HG02642 (cell line): ENCODE measurements around the gene SLC47A1.
"Not testable (repeated sequence)": the region's sequence is repeated elsewhere in the genome, so short reads cannot be mapped to it uniquely, and the experiment has no call there.

ENCODE experiments used
- ATAC-seq: cut with Tn5 transposase; IDR thresholded peaks from one replicate; pipeline ENCODE4 v1.9.1; 2021; ENCODE audit warnings: mild to moderate bottlenecking; ENCODE audit not compliant: unreplicated experiment, poor library complexity

The SLC47A1 gene

GRCh38 chr17:19551165-19551564, 17.5 kb downstream of the SLC47A1 start:
- no peak for ATAC-seq

- ATAC-seq = no peak
These were observed 18.0 kb downstream of the SLC47A1 start for GRCh38 chr17:19551591-19552148.

- no peak for ATAC-seq
These were observed 19.4 kb downstream of the SLC47A1 start for GRCh38 chr17:19553036-19553435.

- ATAC-seq = no peak
These were observed 20.7 kb downstream of the SLC47A1 start for GRCh38 chr17:19554393-19554792.

GRCh38 chr17:19555746-19556145, 22.1 kb downstream of the SLC47A1 start:
- no peak for ATAC-seq

- no peak for ATAC-seq
These were observed 25.3 kb downstream of the SLC47A1 start for GRCh38 chr17:19558946-19559345.

- ATAC-seq = no peak
These were observed 28.2 kb downstream of the SLC47A1 start for GRCh38 chr17:19561697-19562318.

- no peak for ATAC-seq
These were observed 32.3 kb downstream of the SLC47A1 start for GRCh38 chr17:19565817-19566575.

- no peak for ATAC-seq
These were observed 33.8 kb downstream of the SLC47A1 start for GRCh38 chr17:19567216-19568015.

GRCh38 chr17:19568016-19568350, 34.3 kb downstream of the SLC47A1 start:
- no peak for ATAC-seq

- ATAC-seq = no peak
These were observed 36.3 kb downstream of the SLC47A1 start for GRCh38 chr17:19569785-19570543.

- ATAC-seq = no peak
These were observed 36.9 kb downstream of the SLC47A1 start for GRCh38 chr17:19570544-19571062.

GRCh38 chr17:19573075-19573474, 39.4 kb downstream of the SLC47A1 start:
- ATAC-seq = no peak

- ATAC-seq = no peak
These were observed 41.3 kb downstream of the SLC47A1 start for GRCh38 chr17:19574956-19575355.

GRCh38 chr17:19578545-19578944, 44.9 kb downstream of the SLC47A1 start:
- no peak for ATAC-seq

- no peak for ATAC-seq
These were observed 45.6 kb downstream of the SLC47A1 start for GRCh38 chr17:19579192-19579761.

- ATAC-seq = no peak
These were observed 46.4 kb downstream of the SLC47A1 start for GRCh38 chr17:19579867-19580565.

- not testable (repeated sequence) for ATAC-seq
These were observed 46.9 kb downstream of the SLC47A1 start for GRCh38 chr17:19580566-19580920.

- ATAC-seq = not testable (repeated sequence)
These were observed 48.5 kb downstream of the SLC47A1 start for GRCh38 chr17:19582152-19582551.
